GM18858 (cell line): ENCODE results near the gene PLXDC1.
"Not testable (repeated sequence)": the region's sequence is repeated elsewhere in the genome, so short reads cannot be mapped to it uniquely, and the experiment has no call there.

ENCODE experiments used
- ATAC-seq: cut with Tn5 transposase; IDR thresholded peaks from one replicate; pipeline ENCODE4 v1.9.1; 2021; ENCODE audit not compliant: unreplicated experiment

The PLXDC1 gene

GRCh38 chr17:39183045-39183444 lies 31.6 kb upstream of the PLXDC1 start:
- no peak for ATAC-seq

GRCh38 chr17:39181303-39181702 lies 29.9 kb upstream of the PLXDC1 start:
- no peak for ATAC-seq

GRCh38 chr17:39178536-39178935 lies 27.1 kb upstream of the PLXDC1 start:
- ATAC-seq, result no peak

- ATAC-seq, result no peak
Observed at GRCh38 chr17:39177256-39177655, 25.8 kb upstream of the PLXDC1 start.

- ATAC-seq, result no peak
Observed at GRCh38 chr17:39175695-39176093, 24.3 kb upstream of the PLXDC1 start.

GRCh38 chr17:39174920-39175694 lies 23.7 kb upstream of the PLXDC1 start:
- no peak for ATAC-seq

GRCh38 chr17:39173526-39174274 lies 22.3 kb upstream of the PLXDC1 start:
- ATAC-seq, result no peak

GRCh38 chr17:39173080-39173479 lies 21.6 kb upstream of the PLXDC1 start:
- ATAC-seq, result no peak

- ATAC-seq, result no peak
Observed at GRCh38 chr17:39171933-39172332, 20.5 kb upstream of the PLXDC1 start.

GRCh38 chr17:39170558-39170957 lies 19.1 kb upstream of the PLXDC1 start:
- no peak for ATAC-seq

- no peak for ATAC-seq
Observed at GRCh38 chr17:39170109-39170508, 18.7 kb upstream of the PLXDC1 start.

GRCh38 chr17:39169518-39169917 lies 18.1 kb upstream of the PLXDC1 start:
- no peak for ATAC-seq

GRCh38 chr17:39169101-39169500 lies 17.7 kb upstream of the PLXDC1 start:
- ATAC-seq, result no peak

- ATAC-seq, result not testable (repeated sequence)
Observed at GRCh38 chr17:39168503-39168902, 17.1 kb upstream of the PLXDC1 start.

GRCh38 chr17:39167476-39167875 lies 16.0 kb upstream of the PLXDC1 start:
- ATAC-seq, result no peak

GRCh38 chr17:39166437-39167335 lies 15.2 kb upstream of the PLXDC1 start:
- ATAC-seq, result no peak

GRCh38 chr17:39165841-39166349 lies 14.5 kb upstream of the PLXDC1 start, which contains the start of gene ARL5C:
Gene ARL5C (minus strand): TSS chr17:39166161. CDS start chr17:39165760, 401 bp downstream.
- no peak for ATAC-seq

GRCh38 chr17:39165178-39165840 lies 13.9 kb upstream of the PLXDC1 start:
- ATAC-seq, result no peak

- ATAC-seq, result no peak
Observed at GRCh38 chr17:39164675-39165143, 13.3 kb upstream of the PLXDC1 start.

GRCh38 chr17:39161962-39162361 lies 10.5 kb upstream of the PLXDC1 start:
- ATAC-seq, result no peak
